Fibroblast of the aortic adventitia (primary cell): ENCODE measurements around the gene TCEA2. TPM values are rescaled to one million over a fixed set of nuclear protein-coding genes. Genes with fewer than 3 reads are reported as not detected.

ENCODE experiments used
- DNase-seq: peaks from one replicate; pipeline ENCODE4 v3.0.0-alpha.2; 2010; ENCODE audit warnings: low read depth
- H3K4me3 ChIP-seq: 2 replicates; pipeline ENCODE4 v1.5.1; 2011; ENCODE audit warnings: low read depth, mild to moderate bottlenecking, control low read depth, low read length, moderate library complexity
- total RNA-seq: library from RNA; depleted of rRNA; stranded (reverse); fragments of >200 nt; gene quantifications from 2 replicates; pipeline ENCODE4 v1.2.3, GENCODE V29; 2012; ENCODE audit warnings: low replicate concordance
- TF ChIP-seq, protein P1 (sequence below): IDR thresholded peaks from 2 replicates; pipeline ENCODE4 v1.5.1; 2011; ENCODE audit warnings: mild to moderate bottlenecking, low read length, control low read depth, inconsistent platforms; ENCODE audit not compliant: insufficient read depth

TCEA2 gene
- total RNA-seq, 1 donor, result 23.5 TPM

DNA sequence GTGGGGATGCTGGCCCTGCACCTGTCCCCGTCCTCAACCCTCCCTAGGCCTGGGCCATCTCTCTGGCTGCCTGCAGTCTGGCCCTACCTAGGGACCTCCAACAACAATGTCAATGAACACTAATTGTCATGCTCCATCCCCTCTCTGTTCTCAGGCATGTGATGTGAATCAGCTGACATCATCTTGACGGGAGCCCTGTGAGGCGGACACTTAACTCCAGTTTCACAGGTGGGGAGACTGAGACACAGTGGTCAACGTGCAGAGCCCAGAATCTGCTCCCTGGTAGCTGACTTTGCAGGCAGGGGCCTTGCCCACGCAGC lies 762 bp upstream of the TCEA2 start:
- no peak for DNase-seq
- H3K4me3 ChIP-seq, result peak overlapping the region; percentile 74
- TF ChIP-seq, protein P1, sequence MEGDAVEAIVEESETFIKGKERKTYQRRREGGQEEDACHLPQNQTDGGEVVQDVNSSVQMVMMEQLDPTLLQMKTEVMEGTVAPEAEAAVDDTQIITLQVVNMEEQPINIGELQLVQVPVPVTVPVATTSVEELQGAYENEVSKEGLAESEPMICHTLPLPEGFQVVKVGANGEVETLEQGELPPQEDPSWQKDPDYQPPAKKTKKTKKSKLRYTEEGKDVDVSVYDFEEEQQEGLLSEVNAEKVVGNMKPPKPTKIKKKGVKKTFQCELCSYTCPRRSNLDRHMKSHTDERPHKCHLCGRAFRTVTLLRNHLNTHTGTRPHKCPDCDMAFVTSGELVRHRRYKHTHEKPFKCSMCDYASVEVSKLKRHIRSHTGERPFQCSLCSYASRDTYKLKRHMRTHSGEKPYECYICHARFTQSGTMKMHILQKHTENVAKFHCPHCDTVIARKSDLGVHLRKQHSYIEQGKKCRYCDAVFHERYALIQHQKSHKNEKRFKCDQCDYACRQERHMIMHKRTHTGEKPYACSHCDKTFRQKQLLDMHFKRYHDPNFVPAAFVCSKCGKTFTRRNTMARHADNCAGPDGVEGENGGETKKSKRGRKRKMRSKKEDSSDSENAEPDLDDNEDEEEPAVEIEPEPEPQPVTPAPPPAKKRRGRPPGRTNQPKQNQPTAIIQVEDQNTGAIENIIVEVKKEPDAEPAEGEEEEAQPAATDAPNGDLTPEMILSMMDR, result no peak

DNA sequence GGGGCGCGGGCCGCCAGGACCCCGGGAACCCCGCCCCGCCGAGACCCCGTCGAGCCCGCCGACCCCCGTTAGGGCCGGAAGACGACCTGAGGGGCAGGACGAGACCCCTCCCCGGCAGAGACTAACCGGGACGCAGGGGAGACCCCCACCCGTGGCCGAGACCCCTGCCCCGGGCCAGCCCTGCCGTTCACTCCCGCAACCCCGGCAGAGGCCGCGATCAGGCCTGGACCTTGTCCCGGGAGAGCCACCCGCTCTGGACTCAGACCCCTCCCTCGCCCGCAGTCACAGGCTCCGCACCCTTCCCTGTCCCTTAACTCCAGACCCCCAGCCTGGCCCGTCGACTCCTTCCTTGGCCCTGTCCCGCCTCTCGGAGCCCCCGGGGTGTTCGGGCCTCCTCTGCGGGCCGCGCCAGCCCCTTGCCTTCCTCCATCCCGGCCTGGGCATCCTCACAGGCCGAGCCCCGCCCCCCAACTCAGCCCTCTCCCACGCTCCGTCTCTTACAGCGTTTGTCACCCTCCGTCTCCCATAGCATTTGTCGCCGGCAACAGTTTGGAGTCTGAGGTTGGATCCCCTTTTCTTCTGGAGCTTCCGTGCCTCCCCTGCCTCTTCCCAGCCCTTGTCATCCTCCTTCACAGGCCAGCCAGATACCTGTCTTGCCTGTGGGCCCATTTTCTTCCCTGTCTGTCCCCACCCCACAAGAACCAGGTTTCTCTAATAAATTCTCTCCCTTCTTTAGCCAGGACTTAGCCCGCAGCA lies 569 bp downstream of the TCEA2 start:
- DNase-seq, result no peak
- H3K4me3 ChIP-seq, result peak overlapping the region; percentile 88
- TF ChIP-seq, protein P1, result no peak

DNA sequence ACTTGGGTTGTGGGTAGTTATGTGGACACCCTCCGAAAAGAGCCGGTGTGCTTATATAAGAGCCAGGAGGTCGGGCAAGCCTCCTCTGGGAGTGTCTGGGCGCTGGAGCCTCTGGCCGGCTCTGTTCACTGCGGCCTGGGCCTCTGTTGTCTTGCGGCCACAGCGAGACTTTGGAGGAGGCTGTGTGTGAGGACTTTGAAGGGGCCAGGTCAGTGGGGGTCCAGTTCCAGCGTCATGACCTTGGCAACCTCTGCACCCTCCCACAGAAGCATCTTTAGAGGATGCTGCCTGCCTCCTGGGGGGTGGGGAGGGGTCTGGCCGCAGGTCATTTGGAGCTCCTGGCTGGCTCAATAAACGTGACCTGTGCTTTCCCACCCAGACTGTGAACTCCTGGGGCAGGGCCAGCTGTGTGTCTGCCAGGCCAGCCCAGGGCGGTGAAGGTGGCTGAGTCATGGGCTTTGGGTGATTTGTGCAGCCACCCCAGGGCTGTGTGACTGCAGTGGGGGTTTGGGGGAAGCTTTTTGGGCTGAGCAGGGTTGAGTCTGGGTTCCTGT lies 1.2 kb downstream of the TCEA2 start:
- TF ChIP-seq, protein P1, result no peak

DNA sequence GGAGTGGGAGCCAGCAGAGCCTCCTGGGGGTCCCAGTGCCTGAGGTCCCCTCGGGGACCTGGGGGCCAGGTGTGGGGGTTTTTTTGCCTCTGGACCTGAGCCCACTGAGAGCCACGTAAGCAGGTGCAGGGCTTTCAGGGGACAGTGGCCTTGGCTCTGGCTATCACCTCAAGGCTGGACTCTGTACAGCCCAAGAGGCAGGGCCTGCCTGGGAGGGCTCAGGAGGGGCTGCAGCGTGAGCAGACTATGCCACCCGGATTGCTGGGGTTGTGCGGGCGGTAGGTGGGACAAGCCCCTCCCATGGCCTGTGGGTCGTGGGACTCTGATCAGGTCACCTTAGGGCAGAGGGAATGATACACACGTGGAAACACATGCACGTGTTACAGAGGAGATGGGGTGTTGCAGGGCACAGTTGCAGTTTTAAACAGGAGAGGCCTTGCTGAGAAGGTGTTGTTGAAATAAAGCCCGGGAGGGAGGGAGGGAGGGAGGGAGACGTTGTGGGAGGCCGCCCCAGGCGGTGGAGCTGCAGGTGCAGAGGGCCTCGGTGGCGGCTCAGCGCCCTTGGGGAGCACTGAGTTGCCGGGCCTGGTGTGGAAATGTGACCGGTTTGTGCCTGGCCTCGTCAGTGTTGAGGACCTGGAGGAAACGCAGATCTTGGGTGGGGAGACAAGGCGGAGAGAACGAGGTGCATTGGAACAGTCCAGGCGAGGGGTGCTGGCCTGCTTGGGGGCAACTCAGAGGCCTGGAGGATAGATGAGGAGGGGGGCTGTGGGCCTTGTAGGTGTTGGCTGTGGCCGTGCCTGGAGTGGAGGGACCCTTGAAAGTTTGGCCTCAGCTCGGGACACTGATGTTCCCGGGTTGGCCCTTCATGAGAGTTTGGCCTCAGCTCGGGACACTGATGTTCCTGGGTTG lies 2.3 kb downstream of the TCEA2 start:
- DNase-seq, result no peak
- H3K4me3 ChIP-seq, result no peak overlapping the region
- TF ChIP-seq, protein P1, result no peak

More for the DNA sequence above, 1.2 kb downstream of the TCEA2 start:
- H3K4me3 ChIP-seq, result peak overlapping the region; percentile 88
- peak; percentile 56 for DNase-seq

DNA sequence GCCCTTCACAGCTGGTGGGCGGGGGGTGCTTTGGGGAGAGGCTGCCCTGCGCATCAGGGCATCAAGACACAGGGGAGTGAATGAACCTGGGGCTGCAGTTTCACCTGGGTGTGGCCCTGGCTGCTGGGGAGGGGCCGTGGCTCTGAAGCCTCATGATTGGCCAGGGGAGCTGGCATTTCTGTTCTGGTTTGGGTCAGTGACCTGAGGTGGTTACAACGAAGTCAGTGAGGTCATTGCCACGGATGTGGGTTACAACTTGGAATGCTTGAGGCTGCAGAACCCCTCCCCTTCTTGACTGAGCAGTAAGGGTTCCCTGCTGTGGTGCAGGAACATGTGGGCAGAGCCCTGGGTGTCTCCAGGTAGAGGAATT lies 3.0 kb downstream of the TCEA2 start:
- TF ChIP-seq, protein P1, result no peak
- no peak overlapping the region for H3K4me3 ChIP-seq
- DNase-seq, result peak; percentile 59

DNA sequence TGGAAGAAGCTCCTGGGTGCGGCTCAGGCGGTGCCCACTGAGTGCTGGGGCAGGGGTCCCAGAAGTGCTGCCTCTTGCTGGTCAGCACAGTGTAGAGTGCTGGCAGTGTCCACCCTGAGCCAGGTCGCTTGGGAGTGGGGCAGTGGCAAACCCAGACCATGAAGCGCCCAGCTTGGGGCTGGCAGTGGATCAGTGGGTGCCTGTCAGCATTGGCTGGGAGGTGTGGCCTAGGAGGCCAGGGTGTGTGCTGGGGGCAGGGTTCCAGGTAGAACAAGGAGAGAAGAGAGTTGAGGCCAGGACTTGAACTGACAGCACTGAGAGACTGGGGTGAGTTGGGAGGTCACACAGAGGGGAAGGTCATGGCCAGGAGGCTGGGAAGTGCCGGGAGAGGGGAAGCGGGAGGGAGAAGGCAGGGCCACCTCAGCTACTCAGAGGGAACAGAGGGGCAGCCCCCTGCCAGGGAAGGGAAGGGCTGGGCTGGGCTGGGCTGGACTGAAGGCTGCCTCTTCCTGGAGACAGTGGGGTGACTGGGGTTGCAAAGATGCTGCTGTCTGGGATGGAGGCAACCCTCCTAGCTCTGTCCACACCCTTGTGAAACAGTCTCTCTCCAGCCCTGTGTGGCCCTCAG lies 4.1 kb downstream of the TCEA2 start:
- H3K4me3 ChIP-seq, result no peak overlapping the region
- TF ChIP-seq, protein P1, result no peak

More for the DNA sequence above, 4.1 kb downstream of the TCEA2 start:
- DNase-seq, result no peak
